ENCODE results near the gene CCL8. TPM values are rescaled to one million over a fixed set of nuclear protein-coding genes. Genes with fewer than 3 reads are reported as not detected.

The CCL8 gene
- total RNA-seq, 1 donor from 2014 or later, result 1.9 TPM

DNA sequence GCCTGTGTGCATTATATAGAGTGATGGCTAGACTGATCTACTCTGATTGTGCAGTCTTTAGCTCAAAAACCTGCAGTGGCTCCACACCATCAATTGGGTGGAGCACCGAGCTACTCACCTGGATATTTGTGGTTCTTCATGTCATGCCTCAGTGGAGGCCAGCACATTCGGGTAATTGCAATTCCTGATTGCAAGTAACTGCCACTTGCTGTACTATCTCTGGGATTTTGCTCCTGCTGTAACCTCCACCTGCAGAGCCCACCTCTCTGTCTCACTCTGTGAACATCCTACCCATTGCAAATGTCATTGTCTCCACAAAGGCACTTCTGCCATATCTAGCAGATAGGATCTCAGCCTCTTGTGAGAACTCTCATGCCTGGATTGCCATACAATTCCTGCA, 45.5 kb downstream of the CCL8 start:
- no peak for DNase-seq (ENCODE audit: low spot score)
- intact Hi-C loops (cut with DNase I), result no loop called here

DNA sequence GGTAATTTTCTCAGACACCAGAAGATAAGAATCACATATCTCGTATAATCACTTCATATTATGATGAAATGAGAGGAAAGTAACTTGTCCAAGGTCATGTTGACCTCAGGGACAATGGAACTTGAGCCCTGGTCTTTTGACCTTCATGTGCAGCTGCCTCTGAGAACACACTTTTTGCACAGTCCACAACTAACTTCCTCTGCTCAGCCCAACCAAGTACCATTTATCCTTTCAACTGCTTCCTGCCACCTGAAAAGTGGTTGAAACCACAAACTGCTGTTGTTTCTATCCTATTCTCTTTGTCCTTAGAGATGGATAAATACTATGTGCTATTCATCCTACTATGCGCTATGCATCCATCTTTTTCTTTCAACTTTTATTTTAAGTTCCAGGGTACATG, 46.1 kb downstream of the CCL8 start:
- no peak for DNase-seq (ENCODE audit: low spot score)
- intact Hi-C loops (cut with DNase I), result no loop called here

DNA sequence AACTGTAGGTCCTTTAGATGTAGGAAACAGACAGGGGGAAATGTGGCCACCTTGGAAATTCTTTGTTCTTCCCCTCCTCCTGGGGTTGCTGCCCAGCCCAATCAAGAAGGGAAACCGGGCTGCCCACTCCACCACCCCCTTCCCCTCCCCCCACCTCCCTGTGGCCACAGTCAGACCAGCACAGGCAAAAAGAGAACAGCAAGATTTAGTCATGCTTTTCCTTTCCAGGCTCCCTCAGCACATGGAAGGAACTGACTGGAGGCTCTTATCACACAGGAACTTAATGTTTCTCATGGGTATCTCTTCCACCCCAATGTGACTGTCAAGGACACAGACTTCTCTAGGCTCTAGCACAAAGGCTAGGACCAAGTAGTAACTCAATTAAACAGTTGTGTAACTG, 46.8 kb downstream of the CCL8 start:
- intact Hi-C loops (cut with DNase I), result no loop called here
- no peak for DNase-seq (ENCODE audit: low spot score)

DNA sequence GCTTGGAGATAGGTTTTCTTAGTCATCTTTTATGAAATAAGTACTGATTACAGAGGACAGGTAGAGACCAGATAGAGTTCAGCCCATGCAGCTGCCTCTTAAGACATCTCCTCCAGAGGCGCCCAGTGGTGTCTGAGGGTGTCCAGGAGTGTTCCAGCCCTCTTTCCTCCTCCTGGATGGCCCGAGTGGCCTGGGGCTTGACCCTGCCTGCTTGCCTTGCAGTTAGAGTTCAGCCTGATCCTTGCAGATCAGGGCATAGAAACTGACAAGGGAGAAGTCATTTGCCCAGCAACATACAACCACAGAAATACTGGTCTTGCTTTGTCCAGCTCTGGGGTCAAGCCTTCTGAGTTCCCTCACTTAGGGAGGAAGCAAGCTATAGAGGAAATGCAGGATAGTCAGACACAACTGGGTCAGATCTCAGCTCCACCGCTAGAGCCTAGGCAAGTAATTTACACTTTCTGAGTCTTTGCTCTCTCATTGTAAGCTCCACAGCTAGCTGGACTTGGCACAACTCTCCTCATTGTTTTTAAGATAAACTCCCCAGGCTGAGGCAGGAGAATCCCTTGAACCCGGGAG, 47.4 kb downstream of the CCL8 start:
- no peak for DNase-seq (ENCODE audit: low spot score)
- intact Hi-C loops (cut with DNase I), result no loop called here

DNA sequence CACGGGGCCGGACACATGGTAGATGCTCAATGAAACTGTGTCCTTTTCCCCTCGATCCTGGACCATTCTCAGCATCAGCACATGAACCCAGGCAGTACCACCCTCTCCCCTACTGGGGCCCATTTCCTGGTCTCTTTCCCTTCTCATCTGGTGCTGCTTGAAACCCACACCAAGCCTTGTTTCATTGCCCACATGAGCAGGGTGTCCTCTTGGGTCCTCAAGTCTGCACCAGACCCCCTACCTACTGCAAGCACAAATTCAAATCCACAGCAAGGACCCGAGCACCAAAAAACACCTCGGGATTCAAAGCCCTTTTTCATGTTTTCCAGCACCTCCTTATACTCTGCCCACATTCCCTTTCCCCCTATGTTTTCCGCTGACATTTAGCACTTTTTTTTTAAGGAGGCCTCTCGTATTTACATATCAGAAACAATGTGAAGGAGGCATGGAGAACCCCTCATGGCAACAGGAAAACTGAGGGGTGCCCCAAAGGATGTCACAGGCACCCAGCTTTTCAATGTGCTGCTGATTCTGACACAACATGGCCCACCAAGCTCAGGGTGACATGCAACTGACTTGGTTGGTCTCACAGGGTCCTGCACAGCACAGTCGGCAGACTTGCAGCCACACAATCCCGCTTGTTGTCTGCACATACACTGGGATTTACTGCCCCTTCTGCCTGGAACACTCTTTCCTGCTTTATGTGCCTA, 48.4 kb downstream of the CCL8 start:
- DNase-seq (ENCODE audit: low spot score), result no peak
- intact Hi-C loops (cut with DNase I), result no loop called here

DNA sequence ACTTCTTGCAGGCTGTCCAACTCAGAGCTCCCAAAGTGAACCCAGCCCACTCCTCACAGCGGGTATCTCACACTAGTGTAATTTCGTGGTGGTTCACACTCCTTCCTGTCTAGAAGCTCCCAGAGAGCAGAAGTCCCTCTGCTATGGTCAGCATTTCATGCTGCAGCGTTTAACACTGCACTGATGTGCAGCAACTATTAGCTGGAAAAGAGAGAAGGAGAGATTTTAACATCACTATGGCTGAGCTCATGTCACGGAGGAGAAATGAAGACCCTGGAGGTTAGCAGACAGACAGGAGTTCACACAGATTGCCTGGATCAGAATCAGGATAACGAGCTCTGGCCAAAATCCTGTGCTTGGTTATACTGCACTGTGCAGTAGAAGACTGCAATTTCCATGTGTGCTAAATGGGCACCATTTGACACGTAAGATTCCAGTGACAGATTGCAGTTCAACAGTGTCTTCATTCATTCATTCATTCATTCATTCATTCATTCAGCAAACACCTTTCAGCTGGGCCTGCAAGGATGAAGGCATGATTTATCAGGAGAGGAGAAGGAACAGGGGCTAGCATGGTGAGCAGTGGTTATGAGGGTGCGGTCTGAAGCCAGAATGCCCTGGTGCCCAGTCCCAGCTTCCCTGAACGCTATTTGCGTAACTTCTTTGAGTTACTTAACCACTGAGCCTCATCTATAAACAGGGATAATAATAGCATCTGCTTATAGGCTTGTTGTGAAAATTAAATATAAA, 49.1 kb downstream of the CCL8 start:
- DNase-seq (ENCODE audit: low spot score), result no peak
- intact Hi-C loops (cut with DNase I), result no loop called here

DNA sequence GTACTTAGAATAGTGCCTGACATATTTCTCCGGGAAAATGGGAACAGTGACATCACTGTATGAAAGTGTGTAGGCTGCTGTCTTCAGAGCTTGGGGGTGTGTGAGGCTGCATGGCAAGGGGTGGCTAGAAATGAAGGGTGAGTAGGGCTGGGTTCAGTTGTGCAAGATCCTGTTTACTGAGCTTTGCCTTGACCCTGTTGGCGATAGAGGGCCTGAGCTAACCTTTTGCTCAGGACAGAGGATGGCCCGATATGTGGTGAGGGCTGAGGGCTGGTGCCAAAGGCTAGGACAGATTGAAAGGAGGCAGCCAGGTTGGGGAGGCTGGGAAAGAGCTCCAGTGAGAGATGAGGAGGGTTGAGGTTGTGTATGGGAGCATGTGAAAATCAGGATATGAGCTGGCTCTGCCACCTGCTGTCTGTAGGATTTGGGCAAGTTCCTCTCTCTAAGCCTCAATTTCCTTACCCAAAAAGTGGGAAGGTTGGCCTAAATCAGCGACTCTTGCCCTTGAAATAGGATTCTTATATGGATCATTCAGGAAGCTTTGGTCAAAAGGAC, 49.8 kb downstream of the CCL8 start:
- DNase-seq (ENCODE audit: low spot score), result no peak
- intact Hi-C loops (cut with DNase I), result no loop called here

DNA sequence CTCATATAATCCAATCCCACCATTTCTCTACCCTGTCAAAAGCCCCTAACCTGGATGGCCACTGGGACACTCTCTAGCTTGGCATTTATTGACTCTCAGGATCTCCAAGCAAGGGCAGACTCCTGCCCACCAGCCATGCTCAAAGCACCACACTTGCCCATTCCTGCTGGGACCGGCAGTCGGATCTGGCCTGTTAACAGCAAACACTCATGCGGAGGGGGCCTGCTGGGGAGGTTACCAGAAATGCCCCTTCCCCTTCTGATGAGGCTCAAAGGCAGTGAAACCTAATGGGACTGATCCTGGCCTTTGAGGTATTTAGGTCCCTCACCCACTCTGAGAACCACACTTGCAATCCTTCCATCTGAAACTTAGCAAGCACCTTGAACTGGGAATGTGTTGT, 50.3 kb downstream of the CCL8 start:
- intact Hi-C loops (cut with DNase I), result no loop called here
- DNase-seq (ENCODE audit: low spot score), result no peak

DNA sequence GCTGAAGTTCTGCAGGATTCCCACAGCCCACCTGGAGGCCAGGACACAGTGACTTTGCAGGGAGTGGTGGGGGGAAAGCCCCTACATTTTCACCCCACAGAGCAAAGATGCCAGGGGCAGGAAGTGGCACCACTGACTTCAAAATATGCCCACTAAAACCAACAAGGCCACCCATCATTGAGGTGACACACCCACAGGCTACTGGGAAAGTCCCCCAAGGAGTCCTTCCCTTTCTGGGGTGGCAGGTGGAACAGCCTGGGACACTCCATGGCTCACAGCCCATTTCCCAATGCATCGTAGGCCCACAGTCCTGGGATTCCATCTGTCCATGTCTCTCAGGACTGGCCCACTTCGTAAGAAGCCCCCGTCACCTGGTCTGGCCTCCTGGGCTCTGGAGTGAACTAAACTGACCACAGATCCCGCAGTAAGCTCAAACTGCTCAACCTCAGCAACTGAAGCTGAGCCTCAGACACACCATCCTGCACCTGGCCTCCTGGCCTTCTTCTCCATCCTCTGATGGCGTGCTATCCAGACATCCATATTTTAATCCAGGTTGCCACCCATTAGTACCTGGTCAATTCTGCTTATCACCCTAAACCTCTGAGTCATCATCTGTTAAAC, 51.3 kb downstream of the CCL8 start:
- intact Hi-C loops (cut with DNase I), result no loop called here
- DNase-seq (ENCODE audit: low spot score), result no peak

DNA sequence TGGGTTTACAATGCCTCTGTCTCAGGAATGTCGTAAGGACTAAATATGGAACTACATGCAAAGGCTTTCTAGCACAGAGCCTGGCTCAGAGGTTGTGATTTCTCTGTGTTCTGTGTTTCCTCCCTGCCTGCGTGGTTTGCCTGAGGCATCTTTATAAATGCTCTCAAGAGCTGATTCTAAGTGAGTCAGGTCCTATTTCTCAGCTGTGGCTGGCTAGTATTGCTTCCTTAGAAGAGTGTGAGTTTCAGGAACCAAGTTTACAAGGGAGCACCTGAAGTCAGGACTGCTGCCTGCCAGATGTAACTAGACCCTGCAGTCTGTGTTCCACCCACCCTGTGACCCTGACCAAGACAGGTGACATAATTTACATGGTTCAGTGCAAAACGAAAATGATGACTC, 51.8 kb downstream of the CCL8 start:
- intact Hi-C loops (cut with DNase I), result no loop called here
- no peak for DNase-seq (ENCODE audit: low spot score)

Other genes starting within 250 kb of the CCL8 start
- gene CCL2, start 64.2 kb upstream of the CCL8 start, total RNA-seq, result 42.3 TPM
- gene CCL7, start 49.2 kb upstream of the CCL8 start, total RNA-seq, result not detected
- 3.2 TPM for gene CCL11, start 33.7 kb upstream of the CCL8 start, total RNA-seq
- 0.97 TPM for gene CCL13, start 37.0 kb downstream of the CCL8 start, total RNA-seq
- gene CCL1, start 43.8 kb downstream of the CCL8 start, total RNA-seq, result not detected